ENCODE results near the gene STX10.

GRCh38 chr19:13100841-13101589 is 49.2 kb downstream of the STX10 start:
- TF ChIP-seq, protein P1, sequence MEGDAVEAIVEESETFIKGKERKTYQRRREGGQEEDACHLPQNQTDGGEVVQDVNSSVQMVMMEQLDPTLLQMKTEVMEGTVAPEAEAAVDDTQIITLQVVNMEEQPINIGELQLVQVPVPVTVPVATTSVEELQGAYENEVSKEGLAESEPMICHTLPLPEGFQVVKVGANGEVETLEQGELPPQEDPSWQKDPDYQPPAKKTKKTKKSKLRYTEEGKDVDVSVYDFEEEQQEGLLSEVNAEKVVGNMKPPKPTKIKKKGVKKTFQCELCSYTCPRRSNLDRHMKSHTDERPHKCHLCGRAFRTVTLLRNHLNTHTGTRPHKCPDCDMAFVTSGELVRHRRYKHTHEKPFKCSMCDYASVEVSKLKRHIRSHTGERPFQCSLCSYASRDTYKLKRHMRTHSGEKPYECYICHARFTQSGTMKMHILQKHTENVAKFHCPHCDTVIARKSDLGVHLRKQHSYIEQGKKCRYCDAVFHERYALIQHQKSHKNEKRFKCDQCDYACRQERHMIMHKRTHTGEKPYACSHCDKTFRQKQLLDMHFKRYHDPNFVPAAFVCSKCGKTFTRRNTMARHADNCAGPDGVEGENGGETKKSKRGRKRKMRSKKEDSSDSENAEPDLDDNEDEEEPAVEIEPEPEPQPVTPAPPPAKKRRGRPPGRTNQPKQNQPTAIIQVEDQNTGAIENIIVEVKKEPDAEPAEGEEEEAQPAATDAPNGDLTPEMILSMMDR (conservative IDR thresholded peaks at IDR 0.05 in 1 of 2, IDR thresholded peaks at IDR 0.05 in 1 of 2; ENCODE audit: low read depth in 1 of 2, low read length in 2 of 2): peak in 1 of 2 donors; percentile 19
- TF ChIP-seq EZH2 (IDR thresholded peaks at IDR 0.05; ENCODE audit: low read length, missing control alignments): no peak

Measured in fibroblast of lung (primary cell).